Adrenal gland (tissue), 12 donors: ENCODE data around the gene KIF1C. TPM values are rescaled to one million over a fixed set of nuclear protein-coding genes. Genes with fewer than 3 reads are reported as not detected.

Experiments used
- DNase-seq, 7 donors: peaks; one replicate each; pipeline ENCODE4 v3.0.0-alpha.2; 2019 to 2020
- H3K27ac ChIP-seq, 5 donors: fragments of 200-600 bp; sonication (generic) in 4 of 5; 1 replicate in 3 of 5; 2 replicates in 2 of 5; pipeline versions ENCODE4 v1.5.1 to v1.8.0; 2016 to 2020; ENCODE audit warnings: mild to moderate bottlenecking in 1 of 5
- H3K27me3 ChIP-seq: fragments of 200-600 bp; 2 replicates; pipeline ENCODE4 v1.8.0; 2021
- H3K36me3 ChIP-seq, 2 donors: fragments of 200-600 bp; replicated peaks in 1 of 2; 1 replicate in 1 of 2; 2 replicates in 1 of 2; pipeline versions ENCODE4 v1.5.1 to v1.8.0; 2018 to 2022
- H3K4me1 ChIP-seq, 2 donors: fragments of 200-600 bp; replicated peaks in 1 of 2; 1 replicate in 1 of 2; 2 replicates in 1 of 2; pipeline versions ENCODE4 v1.5.1 to v1.8.0; 2018 to 2021
- H3K4me3 ChIP-seq, 4 donors: fragments of 200-600 bp; sonication (generic) in 3 of 4; one replicate each; pipeline ENCODE4 v1.5.1; 2016 to 2018
- H3K9me3 ChIP-seq, 3 donors: fragments of 200-600 bp; sonication (generic) in 1 of 3; replicated peaks in 1 of 3; 1 replicate in 2 of 3; 2 replicates in 1 of 3; pipeline versions ENCODE4 v1.5.1 to v1.8.0; 2016 to 2021
- POLR2A ChIP-seq, 2 donors: fragments of 450-650 bp; IDR thresholded peaks; one replicate each; pipeline ENCODE4 v1.6.1; 2017; ENCODE audit warnings: antibody characterized with exemption in 2 of 2, mild to moderate bottlenecking in 2 of 2, moderate library complexity in 1 of 2
- WGBS, 4 donors: extraction: QIAGEN DNeasy Blood & Tissue Kit in 2 of 4; methylation state at CpG; one replicate each; pipeline versions ENCODE4 v1.1.5 to v1.1.7; 2013 to 2017; 5-methylcytosine and 5-hydroxymethylcytosine counted together
- intact Hi-C, 2 donors: fragments of 100-400 bp; cut with DNase I; formaldehyde crosslinking; loops; one replicate each; pipeline versions ENCODE4 v1.14.1 to v1.15.0; 2022 to 2023
- polyA plus RNA-seq, 3 donors: library from polyadenylated mRNA; stranded (reverse); fragments of 200-250 nt in 2 of 3; fragments of 350-450 nt in 1 of 3; fragmentation: Illumina TruSeq in 1 of 3; extraction: RNeasy Lipid Tissue Mini Kit (QIAGEN cat#74804) in 1 of 3; gene quantifications; one replicate each; pipeline ENCODE4 v1.2.3, GENCODE V29; 2013 to 2014
- total RNA-seq, 9 donors: library from RNA; depleted of rRNA in 4 of 9; stranded (reverse); fragments of >200 nt in 4 of 9; fragments of 120-200 nt in 1 of 9; fragmentation: NEBNext Ultra II Directional in 1 of 9; extraction: Animal tissue kit (Norgen Biotek cat#: 25700) in 1 of 9; gene quantifications; one replicate each; pipeline versions ENCODE4 v1.1.0 to v1.2.4, GENCODE V29; 2013 to 2023
- TF ChIP-seq, protein P1 (sequence below), 6 experiments: fragments of 450-650 bp in 4 of 6; fragments of 200-600 bp in 2 of 6; sonication (generic) in 1 of 6; IDR thresholded peaks; 1 replicate in 5 of 6; 2 replicates in 1 of 6; pipeline versions ENCODE4 v1.5.1 to v1.8.0; 2016 to 2021; ENCODE audit warnings: antibody characterized with exemption in 6 of 6, mild to moderate bottlenecking in 2 of 6, moderate library complexity in 1 of 6
- donor health status: healthy with polysubstance abuse.
- donor health status: Bipolar disorder and iron deficiency.
- donor health status: DM: yes; HTN: yes; CAD: no.
- donor health status: DM: no; HTN: no; CAD: no.
- donor health status: DM: no; HTN: no; CAD: no.
- donor health status: DM: yes; HTN: yes; CAD: no.

The KIF1C gene
- total and polyA plus RNA-seq, 12 donors, result 16.2 to 91.0 (median 55.4) TPM

DNA sequence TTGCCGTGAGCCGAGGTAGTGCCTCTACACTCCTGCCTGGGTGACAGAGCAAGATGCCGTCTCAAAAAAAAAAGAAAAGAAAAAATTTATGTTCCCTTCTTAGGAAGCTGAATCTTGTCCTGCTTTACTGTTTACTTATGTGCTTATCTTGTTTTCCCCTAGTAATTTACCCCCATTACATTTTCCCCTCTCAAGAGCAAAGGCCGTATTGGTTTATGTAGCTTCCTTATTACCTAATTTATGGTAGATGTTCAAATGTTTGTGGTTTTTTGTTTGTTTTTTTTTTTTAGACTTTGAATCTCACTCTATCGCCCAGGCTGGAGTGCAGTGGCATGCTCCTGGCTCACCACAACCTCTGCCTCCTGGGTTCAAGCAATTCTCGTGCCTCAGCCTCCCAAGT is 47.7 kb downstream of the KIF1C start:
- Histone ChIP-seq H3K9me3 (no peaks in the 10 kb centered on the region), H3K4me3 (no peak overlapping the region), H3K27me3 (no peaks in the 10 kb centered on the region), H3K36me3 (no peaks in the 10 kb centered on the region), H3K27ac (no peak overlapping the region), H3K4me1 (no peaks in the 10 kb centered on the region)
- intact Hi-C loops, result no loop called here
- no peak for DNase-seq
- TF ChIP-seq, protein P1, sequence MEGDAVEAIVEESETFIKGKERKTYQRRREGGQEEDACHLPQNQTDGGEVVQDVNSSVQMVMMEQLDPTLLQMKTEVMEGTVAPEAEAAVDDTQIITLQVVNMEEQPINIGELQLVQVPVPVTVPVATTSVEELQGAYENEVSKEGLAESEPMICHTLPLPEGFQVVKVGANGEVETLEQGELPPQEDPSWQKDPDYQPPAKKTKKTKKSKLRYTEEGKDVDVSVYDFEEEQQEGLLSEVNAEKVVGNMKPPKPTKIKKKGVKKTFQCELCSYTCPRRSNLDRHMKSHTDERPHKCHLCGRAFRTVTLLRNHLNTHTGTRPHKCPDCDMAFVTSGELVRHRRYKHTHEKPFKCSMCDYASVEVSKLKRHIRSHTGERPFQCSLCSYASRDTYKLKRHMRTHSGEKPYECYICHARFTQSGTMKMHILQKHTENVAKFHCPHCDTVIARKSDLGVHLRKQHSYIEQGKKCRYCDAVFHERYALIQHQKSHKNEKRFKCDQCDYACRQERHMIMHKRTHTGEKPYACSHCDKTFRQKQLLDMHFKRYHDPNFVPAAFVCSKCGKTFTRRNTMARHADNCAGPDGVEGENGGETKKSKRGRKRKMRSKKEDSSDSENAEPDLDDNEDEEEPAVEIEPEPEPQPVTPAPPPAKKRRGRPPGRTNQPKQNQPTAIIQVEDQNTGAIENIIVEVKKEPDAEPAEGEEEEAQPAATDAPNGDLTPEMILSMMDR (IDR thresholded peaks at IDR 0.05), result no peak
- TF ChIP-seq POLR2A (IDR thresholded peaks at IDR 0.05), result no peak
- WGBS, 4 donors, result 76 to 88% (median 85%) methylated on average over 6 of the region's 6 CpGs

DNA sequence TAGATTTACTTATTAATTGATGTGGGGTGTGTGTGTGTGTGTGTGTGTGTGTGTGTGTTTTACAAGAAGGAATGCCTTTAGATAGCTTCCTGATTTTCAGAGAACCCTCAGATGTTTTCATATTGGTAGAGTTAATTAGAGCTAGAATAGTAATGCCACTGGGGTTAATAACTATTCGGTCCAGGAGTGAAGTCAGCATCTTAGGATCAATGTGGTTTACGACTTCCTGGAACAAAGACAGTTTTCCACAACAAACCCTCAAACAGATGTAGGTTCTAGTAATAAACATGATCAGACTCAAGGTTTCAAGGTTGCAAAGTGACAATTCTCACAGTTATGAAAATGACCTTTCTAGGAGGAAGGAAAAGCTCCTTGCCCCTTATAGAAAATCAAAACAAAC is 49.7 kb downstream of the KIF1C start:
- Histone ChIP-seq H3K27ac (no peak overlapping the region), H3K27me3 (no peaks in the 10 kb centered on the region), H3K4me3 (no peak overlapping the region), H3K4me1 (no peaks in the 10 kb centered on the region), H3K9me3 (no peaks in the 10 kb centered on the region), H3K36me3 (no peaks in the 10 kb centered on the region)
- 35 to 56% (median 47%) methylated on average over 2 of the region's 2 CpGs for WGBS, 4 donors
- DNase-seq, result no peak
- TF ChIP-seq, protein P1 (IDR thresholded peaks at IDR 0.05), result no peak
- no peak for TF ChIP-seq POLR2A (IDR thresholded peaks at IDR 0.05)
- intact Hi-C loops, result no loop called here

DNA sequence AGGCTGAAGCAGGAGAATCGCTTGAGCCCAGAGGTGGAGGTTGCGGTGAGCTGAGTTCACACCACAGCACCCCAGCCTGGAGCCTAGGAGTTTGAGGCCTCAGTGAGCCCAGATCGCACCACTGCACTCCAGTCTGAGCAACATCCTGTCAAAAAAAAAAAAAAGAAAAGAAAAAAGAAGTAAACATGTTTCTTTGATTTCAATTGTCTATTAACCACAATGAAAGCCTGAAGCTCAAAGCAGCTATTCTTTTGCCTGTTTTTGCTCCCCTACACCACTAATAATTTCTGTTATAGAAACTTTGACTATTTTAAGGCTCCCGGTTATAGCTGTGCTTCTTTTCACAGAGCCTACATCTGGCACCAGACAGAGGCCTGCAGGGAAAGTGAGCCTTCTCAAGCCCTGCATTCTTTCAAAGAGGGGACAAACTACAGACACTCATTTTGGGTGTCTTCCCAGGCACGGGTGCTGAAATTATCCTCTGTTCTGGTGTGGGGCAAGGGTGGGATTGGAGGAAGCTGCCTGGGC is 51.6 kb downstream of the KIF1C start:
- no peaks in the 10 kb centered on the region for H3K9me3 ChIP-seq
- H3K27ac ChIP-seq, result no peak overlapping the region
- intact Hi-C loops, result no loop called here
- no peak for DNase-seq
- no peaks in the 10 kb centered on the region for H3K36me3 ChIP-seq
- no peaks in the 10 kb centered on the region for H3K27me3 ChIP-seq
- 68 to 76% (median 72%) methylated on average over 5 of the region's 5 CpGs for WGBS, 4 donors
- H3K4me1 ChIP-seq, result no peaks in the 10 kb centered on the region
- TF ChIP-seq, protein P1 (IDR thresholded peaks at IDR 0.05), result no peak
- TF ChIP-seq POLR2A (IDR thresholded peaks at IDR 0.05), result no peak
- no peak overlapping the region for H3K4me3 ChIP-seq

DNA sequence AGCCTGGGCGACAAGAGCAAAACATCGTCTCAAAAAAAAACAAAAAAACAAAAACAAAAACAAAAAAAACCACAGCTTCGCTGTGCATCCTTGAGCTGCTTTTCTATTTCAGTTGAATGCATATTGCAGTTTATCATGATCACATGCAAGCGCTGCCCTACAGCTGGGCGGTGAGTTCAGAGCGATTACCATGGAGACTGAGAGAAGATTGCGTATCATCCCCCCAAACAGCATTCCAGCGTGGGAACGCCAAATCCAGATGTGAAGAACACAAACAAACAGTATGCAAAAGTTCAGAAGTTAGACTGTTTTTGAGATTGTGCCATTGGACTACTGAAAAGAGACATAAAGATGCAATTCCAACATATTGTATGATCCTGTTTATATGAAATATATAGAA is 52.5 kb downstream of the KIF1C start:
- Histone ChIP-seq H3K27ac (no peak overlapping the region), H3K36me3 (no peaks in the 10 kb centered on the region), H3K4me3 (no peak overlapping the region), H3K27me3 (no peaks in the 10 kb centered on the region), H3K9me3 (no peaks in the 10 kb centered on the region), H3K4me1 (no peaks in the 10 kb centered on the region)
- no peak for DNase-seq
- 73 to 80% (median 75%) methylated on average over 9 of the region's 9 CpGs for WGBS, 4 donors
- intact Hi-C loops, result no loop called here
- TF ChIP-seq POLR2A (IDR thresholded peaks at IDR 0.05), result no peak
- TF ChIP-seq, protein P1 (IDR thresholded peaks at IDR 0.05), result no peak
